ENCODE data around the gene HOXC13. TPM values are rescaled to one million over a fixed set of nuclear protein-coding genes. Genes with fewer than 3 reads are reported as not detected.
A peak's percentile ranks its signal among the peaks of the same experiment; 100 is the strongest.

The HOXC13 gene
- total RNA-seq, 4 donors from 2014 or later: not detected

DNA sequence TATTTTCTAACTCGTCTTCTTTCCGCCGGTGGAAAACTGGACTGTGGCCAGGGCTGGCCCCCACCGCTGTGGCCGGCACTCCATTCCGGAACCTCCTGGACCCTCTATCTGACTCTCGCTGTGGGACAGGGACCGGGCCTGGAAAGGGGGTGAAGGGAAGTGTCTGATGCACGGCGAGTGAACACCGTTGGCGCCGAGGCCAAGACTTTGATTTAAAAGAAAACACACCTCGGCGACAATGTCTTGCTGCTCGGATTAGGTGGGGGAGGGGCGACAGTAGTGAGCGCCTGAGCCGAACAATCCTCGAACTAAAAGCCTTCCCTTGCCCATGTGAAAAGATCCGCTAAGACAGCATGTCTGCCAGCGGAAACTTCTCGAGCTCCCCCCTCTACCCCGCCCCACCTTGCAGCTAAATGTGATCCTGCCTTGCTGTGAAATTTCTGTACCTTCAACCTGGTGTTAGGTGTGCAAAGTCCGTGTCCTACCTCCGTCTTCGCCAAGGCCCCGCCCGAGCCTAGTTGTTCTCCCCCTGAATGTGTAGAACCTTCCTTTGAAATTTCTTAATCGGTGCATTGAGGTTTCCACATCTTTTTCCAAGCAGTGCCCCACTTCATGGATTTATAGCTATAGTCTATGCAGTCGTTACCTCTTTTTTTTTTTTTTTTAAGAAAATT is 37.0 kb downstream of the HOXC13 start:
- no peak for TF ChIP-seq POLR2A (IDR thresholded peaks at IDR 0.05)
- Histone ChIP-seq H3K4me1 (peaks cover 0 to 34% (median 16%) of the 10 kb centered on the region in 4 donors), H3K9me3 (peaks cover 0 to 6% (median 0%) of the 10 kb centered on the region in 4 donors), H3K27me3 (peaks cover 0 to 56% of the 10 kb centered on the region in 2 donors), H3K27ac (no peak overlapping the region), H3K4me3 (peak overlapping the region in 3 of 4 donors; percentile 26 to 63 (median 46)), H3K36me3 (no peaks in the 10 kb centered on the region)
- DNase-seq: no peak

DNA sequence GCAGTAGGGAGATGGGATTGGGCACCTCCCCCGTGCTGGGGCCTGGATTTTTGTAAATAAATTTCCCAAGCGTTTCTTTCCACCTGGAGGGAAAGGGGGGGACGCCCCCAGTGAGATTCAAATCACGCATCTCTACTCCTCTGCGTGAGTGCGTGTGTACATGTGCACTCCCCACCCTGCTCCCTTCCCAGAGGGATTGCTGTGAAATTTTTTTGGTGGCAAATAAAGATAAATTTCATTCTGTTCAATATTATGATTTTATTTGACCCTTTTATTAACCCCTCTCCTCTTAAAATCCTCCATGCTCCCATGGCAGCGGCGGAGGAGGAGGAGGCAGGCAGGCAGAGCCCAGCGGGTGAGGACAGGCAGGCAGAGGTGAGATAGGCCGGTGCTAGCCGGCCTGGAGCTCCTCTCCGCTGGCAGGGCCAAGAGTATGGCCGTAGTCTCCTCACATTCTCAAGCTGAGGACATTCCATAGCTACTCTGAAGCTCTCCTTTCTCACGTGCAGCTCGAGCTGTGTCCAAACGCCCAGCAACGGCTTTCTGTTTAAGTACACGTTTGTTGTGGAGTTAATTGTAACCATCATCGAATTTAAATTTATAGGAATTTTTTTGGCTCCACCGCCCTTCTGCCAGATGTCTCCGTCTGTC is 37.7 kb downstream of the HOXC13 start:
- Histone ChIP-seq H3K9me3 (peaks cover 0 to 6% (median 0%) of the 10 kb centered on the region in 4 donors), H3K27me3 (peaks cover 0 to 58% of the 10 kb centered on the region in 2 donors), H3K4me3 (no peak overlapping the region), H3K27ac (no peak overlapping the region), H3K4me1 (peaks cover 0 to 34% (median 16%) of the 10 kb centered on the region in 4 donors), H3K36me3 (no peaks in the 10 kb centered on the region)
- no peak for DNase-seq
- TF ChIP-seq, protein P1, sequence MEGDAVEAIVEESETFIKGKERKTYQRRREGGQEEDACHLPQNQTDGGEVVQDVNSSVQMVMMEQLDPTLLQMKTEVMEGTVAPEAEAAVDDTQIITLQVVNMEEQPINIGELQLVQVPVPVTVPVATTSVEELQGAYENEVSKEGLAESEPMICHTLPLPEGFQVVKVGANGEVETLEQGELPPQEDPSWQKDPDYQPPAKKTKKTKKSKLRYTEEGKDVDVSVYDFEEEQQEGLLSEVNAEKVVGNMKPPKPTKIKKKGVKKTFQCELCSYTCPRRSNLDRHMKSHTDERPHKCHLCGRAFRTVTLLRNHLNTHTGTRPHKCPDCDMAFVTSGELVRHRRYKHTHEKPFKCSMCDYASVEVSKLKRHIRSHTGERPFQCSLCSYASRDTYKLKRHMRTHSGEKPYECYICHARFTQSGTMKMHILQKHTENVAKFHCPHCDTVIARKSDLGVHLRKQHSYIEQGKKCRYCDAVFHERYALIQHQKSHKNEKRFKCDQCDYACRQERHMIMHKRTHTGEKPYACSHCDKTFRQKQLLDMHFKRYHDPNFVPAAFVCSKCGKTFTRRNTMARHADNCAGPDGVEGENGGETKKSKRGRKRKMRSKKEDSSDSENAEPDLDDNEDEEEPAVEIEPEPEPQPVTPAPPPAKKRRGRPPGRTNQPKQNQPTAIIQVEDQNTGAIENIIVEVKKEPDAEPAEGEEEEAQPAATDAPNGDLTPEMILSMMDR (IDR thresholded peaks at IDR 0.05): no peak
- TF ChIP-seq POLR2A (IDR thresholded peaks at IDR 0.05): no peak

DNA sequence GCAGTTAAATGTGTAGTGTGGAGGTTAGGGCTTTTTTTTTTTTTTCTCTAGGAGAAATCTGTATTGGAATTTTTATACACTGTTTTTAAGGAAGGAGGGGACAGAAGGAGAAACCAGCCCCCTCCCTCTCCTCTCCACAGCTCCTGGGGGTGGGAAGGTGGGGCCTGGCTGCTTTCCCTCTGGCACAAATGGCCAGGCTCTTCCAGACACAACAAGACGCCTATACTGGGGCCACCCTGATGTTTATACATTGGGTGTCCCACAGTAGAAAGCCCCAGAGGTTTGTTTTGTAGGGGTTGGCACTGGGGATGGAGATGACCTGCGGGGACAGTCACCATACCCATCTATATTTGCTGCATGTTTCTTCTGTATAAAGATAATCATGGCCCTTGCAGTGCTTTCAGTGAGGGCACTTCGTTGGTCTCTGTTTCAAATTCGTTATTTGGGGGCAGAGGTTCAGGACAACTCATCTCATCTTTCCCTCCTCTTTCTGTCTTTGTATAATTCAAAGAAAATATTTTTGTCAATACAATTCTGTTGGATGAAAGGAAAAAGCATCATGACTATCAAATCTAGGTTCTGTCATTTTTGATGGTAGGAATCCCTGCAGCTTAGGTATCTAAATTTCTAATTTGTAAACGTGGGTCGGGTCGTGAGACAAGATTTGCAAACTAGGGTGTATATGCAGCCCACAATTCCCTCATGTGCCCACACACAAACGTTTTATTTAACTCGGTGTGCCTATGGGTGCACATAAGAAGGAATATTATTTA is 38.4 kb downstream of the HOXC13 start:
- Histone ChIP-seq H3K27ac (no peak overlapping the region), H3K9me3 (peaks cover 0 to 6% (median 0%) of the 10 kb centered on the region in 4 donors), H3K4me3 (no peak overlapping the region), H3K36me3 (no peaks in the 10 kb centered on the region), H3K4me1 (peaks cover 0 to 34% (median 16%) of the 10 kb centered on the region in 4 donors), H3K27me3 (peaks cover 0 to 56% of the 10 kb centered on the region in 2 donors)
- TF ChIP-seq, protein P1 (IDR thresholded peaks at IDR 0.05): no peak
- TF ChIP-seq POLR2A (IDR thresholded peaks at IDR 0.05): no peak
- DNase-seq: no peak

DNA sequence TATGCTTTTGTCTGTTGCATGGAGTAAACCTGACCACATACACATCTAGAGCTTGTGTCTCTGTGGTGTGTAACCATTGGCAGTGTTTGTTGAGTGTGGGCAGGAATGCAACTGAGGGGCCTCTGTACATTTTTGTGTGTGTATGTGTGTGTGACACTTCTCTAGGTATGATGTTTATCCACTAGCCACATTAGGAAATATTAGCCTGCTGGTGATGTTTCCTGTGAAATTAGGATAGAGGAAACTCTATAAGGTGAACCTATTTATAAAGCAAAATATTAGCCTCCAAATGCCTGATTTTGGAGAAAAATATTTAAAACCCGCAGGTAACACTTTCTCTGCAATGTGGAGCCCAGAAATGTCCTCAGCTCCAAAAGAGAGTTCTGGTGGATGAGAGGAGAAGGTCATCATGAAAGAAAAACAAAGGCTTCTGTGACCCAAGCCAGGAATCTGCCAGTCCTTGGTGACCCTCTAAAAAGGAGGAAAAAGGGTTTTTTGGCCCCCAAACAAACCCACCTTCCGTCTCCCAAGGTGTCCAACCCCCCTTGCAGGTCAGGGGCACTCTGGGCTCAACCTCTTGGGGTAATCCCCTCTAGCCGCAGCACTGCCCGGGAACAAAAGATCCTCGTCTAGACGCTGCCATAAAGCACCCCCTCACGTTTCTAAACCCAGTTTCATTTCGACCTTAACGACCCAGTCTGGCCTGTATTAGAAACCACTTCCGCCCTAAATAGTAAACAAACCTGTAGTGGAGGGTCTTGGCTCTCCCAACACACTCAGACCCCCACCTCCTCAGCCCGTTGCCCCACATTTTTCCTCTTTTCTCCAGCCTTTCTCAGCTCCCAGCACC is 39.2 kb downstream of the HOXC13 start:
- Histone ChIP-seq H3K27me3 (peaks cover 0 to 51% of the 10 kb centered on the region in 2 donors), H3K27ac (peak overlapping the region in 2 of 4 donors; percentile 70), H3K4me1 (peaks cover 0 to 34% (median 16%) of the 10 kb centered on the region in 4 donors), H3K36me3 (no peaks in the 10 kb centered on the region), H3K4me3 (peak overlapping the region in 2 of 4 donors; percentile 24 to 29), H3K9me3 (peaks cover 0 to 6% (median 0%) of the 10 kb centered on the region in 4 donors)
- DNase-seq: no peak
- TF ChIP-seq POLR2A (IDR thresholded peaks at IDR 0.05): no peak
- TF ChIP-seq, protein P1 (IDR thresholded peaks at IDR 0.05): no peak

DNA sequence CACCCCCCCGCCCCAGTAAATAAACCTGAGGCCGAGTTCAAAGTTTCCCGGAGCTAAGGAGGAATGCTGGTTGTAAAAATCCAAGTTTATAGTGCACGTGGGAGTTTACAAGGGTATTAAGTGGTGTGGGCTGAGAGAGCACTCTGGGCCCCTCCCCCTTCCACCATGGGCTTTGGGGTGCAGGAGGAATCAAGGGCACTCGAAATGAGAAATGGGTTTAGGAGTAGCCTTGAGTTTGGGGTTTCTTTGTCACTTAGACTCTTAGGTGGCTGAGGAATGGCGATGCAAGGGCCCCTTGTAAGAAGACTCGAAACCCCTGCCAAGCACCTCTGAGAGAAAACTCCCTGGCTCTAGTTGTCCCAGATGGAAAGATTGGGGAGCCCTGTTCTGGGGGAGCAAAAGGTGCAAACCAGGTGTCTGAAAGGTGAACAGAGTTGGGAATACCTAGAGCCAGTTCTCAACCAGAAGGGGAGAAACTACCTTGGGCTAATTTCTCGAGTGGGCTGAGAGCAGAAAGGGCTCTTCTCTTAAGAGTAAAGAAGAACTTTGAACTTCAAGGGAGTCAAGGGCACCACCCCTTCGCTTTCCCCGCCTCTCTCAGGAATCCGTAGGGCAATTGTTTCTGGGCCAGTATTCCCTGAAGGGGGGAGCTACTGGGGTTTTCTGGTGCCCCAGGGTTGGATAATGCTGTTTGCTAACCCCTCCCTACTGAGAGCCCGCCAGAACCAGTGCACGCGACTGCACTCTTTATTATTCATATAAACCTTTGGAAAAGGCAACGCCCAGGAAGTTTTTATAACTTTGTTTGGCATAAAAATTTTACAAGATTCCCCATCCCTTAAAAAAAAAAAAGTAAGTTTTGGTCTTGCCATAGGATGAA is 40.1 kb downstream of the HOXC13 start:
- peak overlapping the region in 2 of 4 donors; percentile 24 to 29 for H3K4me3 ChIP-seq
- peak overlapping the region in 2 of 4 donors; percentile 70 for H3K27ac ChIP-seq
- H3K9me3 ChIP-seq: peaks cover 0 to under 1% (median 0%) of the 10 kb centered on the region in 4 donors
- peak in 2 of 3 donors; percentile 71 to 81 for DNase-seq
- H3K4me1 ChIP-seq: peaks cover 0 to 32% (median 13%) of the 10 kb centered on the region in 4 donors
- no peaks in the 10 kb centered on the region for H3K36me3 ChIP-seq
- H3K27me3 ChIP-seq: peaks cover 0 to 51% of the 10 kb centered on the region in 2 donors
- peak in 1 of 2 donors; percentile 20 for TF ChIP-seq POLR2A (IDR thresholded peaks at IDR 0.05)
- TF ChIP-seq, protein P1 (IDR thresholded peaks at IDR 0.05): no peak
